22Rv1 (cell line): Measurements from ENCODE around the gene LRMDA.

Experiments used
- ZFX ChIP-seq: fragments of 450-650 bp; IDR thresholded peaks from 2 replicates; pipeline ENCODE4 v1.6.1; 2017; ENCODE audit warnings: antibody characterized with exemption, borderline replicate concordance
- TF ChIP-seq, protein P1 (sequence below): fragments of 450-650 bp; IDR thresholded peaks from 2 replicates; pipeline ENCODE4 v1.5.1; 2017; ENCODE audit warnings: mild to moderate bottlenecking

DNA sequence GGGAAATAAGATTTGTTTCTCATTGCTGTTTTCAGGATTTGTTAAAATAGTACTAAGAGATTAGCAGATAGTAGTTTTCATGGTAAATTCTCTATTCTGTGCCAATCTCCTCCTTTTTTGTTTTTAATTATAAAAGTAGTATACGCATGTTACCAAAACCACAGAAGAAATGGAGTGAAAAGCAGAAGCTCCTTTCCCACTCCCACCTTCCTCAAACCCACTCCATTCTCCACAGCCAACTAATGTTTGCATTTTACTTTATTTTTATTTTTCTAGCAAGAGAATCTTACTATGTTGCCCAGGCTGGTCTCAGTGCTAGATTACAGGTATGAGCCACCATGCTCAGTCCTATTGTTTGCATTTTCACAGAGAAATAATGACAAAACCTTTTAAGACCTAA is 4.5 kb upstream of the LRMDA start:
- TF ChIP-seq, protein P1, sequence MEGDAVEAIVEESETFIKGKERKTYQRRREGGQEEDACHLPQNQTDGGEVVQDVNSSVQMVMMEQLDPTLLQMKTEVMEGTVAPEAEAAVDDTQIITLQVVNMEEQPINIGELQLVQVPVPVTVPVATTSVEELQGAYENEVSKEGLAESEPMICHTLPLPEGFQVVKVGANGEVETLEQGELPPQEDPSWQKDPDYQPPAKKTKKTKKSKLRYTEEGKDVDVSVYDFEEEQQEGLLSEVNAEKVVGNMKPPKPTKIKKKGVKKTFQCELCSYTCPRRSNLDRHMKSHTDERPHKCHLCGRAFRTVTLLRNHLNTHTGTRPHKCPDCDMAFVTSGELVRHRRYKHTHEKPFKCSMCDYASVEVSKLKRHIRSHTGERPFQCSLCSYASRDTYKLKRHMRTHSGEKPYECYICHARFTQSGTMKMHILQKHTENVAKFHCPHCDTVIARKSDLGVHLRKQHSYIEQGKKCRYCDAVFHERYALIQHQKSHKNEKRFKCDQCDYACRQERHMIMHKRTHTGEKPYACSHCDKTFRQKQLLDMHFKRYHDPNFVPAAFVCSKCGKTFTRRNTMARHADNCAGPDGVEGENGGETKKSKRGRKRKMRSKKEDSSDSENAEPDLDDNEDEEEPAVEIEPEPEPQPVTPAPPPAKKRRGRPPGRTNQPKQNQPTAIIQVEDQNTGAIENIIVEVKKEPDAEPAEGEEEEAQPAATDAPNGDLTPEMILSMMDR, result no peak
- TF ChIP-seq ZFX, result no peak
